ENCODE measurements around the gene CCDC92.

The CCDC92 gene

GRCh38 chr12:123928897-123929296 is 43.7 kb downstream of the CCDC92 start:
- H3K27me3 ChIP-seq (replicated peaks) = no peaks in the 10 kb centered on the region
- TF ChIP-seq, protein P1, sequence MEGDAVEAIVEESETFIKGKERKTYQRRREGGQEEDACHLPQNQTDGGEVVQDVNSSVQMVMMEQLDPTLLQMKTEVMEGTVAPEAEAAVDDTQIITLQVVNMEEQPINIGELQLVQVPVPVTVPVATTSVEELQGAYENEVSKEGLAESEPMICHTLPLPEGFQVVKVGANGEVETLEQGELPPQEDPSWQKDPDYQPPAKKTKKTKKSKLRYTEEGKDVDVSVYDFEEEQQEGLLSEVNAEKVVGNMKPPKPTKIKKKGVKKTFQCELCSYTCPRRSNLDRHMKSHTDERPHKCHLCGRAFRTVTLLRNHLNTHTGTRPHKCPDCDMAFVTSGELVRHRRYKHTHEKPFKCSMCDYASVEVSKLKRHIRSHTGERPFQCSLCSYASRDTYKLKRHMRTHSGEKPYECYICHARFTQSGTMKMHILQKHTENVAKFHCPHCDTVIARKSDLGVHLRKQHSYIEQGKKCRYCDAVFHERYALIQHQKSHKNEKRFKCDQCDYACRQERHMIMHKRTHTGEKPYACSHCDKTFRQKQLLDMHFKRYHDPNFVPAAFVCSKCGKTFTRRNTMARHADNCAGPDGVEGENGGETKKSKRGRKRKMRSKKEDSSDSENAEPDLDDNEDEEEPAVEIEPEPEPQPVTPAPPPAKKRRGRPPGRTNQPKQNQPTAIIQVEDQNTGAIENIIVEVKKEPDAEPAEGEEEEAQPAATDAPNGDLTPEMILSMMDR (IDR thresholded peaks at IDR 0.05; ENCODE audit: low read depth, low read length, missing control alignments) = no peak
- in situ Hi-C loops (cut with HindIII; ENCODE audit: low pct_ligation_motif_present, low sequenced_read_pairs) = no loop called here
- DNase-seq = no peak
- no peak overlapping the region for H3K27ac ChIP-seq
- H3K4me3 ChIP-seq (ENCODE audit: low read depth, low read length) = no peak overlapping the region
- no peaks in the 10 kb centered on the region for H3K36me3 ChIP-seq (replicated peaks)

GRCh38 chr12:123928274-123928865 is 44.3 kb downstream of the CCDC92 start:
- no peak for DNase-seq
- TF ChIP-seq, protein P1 (IDR thresholded peaks at IDR 0.05; ENCODE audit: low read depth, low read length, missing control alignments) = no peak
- Histone ChIP-seq H3K4me3 (ENCODE audit: low read depth, low read length) (no peak overlapping the region), H3K36me3 (replicated peaks) (no peaks in the 10 kb centered on the region), H3K27ac (no peak overlapping the region), H3K27me3 (replicated peaks) (no peaks in the 10 kb centered on the region)
- in situ Hi-C loops (cut with HindIII; ENCODE audit: low pct_ligation_motif_present, low sequenced_read_pairs) = no loop called here

DNA sequence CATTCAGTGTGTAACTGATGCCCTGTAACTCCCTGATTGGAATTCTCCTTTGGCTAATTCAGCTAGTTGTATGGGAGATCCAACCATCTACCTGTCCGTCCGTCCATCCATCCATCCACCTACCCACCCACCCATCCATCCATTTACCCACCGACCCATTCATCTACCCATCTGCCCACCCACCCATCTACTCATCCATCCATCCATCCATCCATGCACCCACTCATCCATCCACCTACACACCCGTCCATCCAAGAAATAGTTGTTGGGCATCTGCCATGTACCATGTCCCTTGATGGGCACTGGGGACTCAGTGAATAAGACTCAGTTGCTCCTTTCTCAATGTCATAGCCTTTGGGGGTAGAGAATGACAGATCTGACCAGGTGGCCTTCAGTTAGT is 48.1 kb downstream of the CCDC92 start:
- H3K36me3 ChIP-seq (replicated peaks) = no peaks in the 10 kb centered on the region
- no peak overlapping the region for H3K4me3 ChIP-seq (ENCODE audit: low read depth, low read length)
- TF ChIP-seq, protein P1 (IDR thresholded peaks at IDR 0.05; ENCODE audit: low read depth, low read length, missing control alignments) = no peak
- no peaks in the 10 kb centered on the region for H3K27me3 ChIP-seq (replicated peaks)
- DNase-seq = no peak
- in situ Hi-C loops (cut with HindIII; ENCODE audit: low pct_ligation_motif_present, low sequenced_read_pairs) = no loop called here
- H3K27ac ChIP-seq = no peak overlapping the region

- Histone ChIP-seq H3K27me3 (replicated peaks) (no peaks in the 10 kb centered on the region), H3K4me3 (ENCODE audit: low read depth, low read length) (no peak overlapping the region), H3K36me3 (replicated peaks) (no peaks in the 10 kb centered on the region), H3K27ac (no peak overlapping the region)
- TF ChIP-seq, protein P1 (IDR thresholded peaks at IDR 0.05; ENCODE audit: low read depth, low read length, missing control alignments) = no peak
- no peak for DNase-seq
- in situ Hi-C loops (cut with HindIII; ENCODE audit: low pct_ligation_motif_present, low sequenced_read_pairs) = no loop called here
Measured at GRCh38 chr12:123923927-123924326, 48.7 kb downstream of the CCDC92 start.

GRCh38 chr12:123923038-123923437 is 49.6 kb downstream of the CCDC92 start:
- no peak overlapping the region for H3K4me3 ChIP-seq (ENCODE audit: low read depth, low read length)
- H3K36me3 ChIP-seq (replicated peaks) = no peaks in the 10 kb centered on the region
- H3K27me3 ChIP-seq (replicated peaks) = no peaks in the 10 kb centered on the region
- DNase-seq = no peak
- no peak overlapping the region for H3K27ac ChIP-seq
- in situ Hi-C loops (cut with HindIII; ENCODE audit: low pct_ligation_motif_present, low sequenced_read_pairs) = no loop called here
- TF ChIP-seq, protein P1 (IDR thresholded peaks at IDR 0.05; ENCODE audit: low read depth, low read length, missing control alignments) = no peak

GRCh38 chr12:123919980-123920360 is 52.7 kb downstream of the CCDC92 start:
- in situ Hi-C loops (cut with HindIII; ENCODE audit: low pct_ligation_motif_present, low sequenced_read_pairs) = no loop called here
- Histone ChIP-seq H3K4me3 (ENCODE audit: low read depth, low read length) (no peak overlapping the region), H3K36me3 (replicated peaks) (no peaks in the 10 kb centered on the region), H3K27me3 (replicated peaks) (no peaks in the 10 kb centered on the region), H3K27ac (no peak overlapping the region)
- no peak for DNase-seq
- TF ChIP-seq, protein P1 (IDR thresholded peaks at IDR 0.05; ENCODE audit: low read depth, low read length, missing control alignments) = no peak
